ENCODE measurements around the gene MYH10. TPM values are rescaled to one million over a fixed set of nuclear protein-coding genes. Genes with fewer than 3 reads are reported as not detected.

The MYH10 gene
- total RNA-seq, 1 experiment from 2014 or later, result 251 TPM

GRCh38 chr17:8464941-8465340 lies 165.6 kb downstream of the MYH10 start:
- Histone ChIP-seq H3K4ac (ENCODE audit: low read depth, low read length) (no peak overlapping the region), H2AFZ (ENCODE audit: low read length) (no peak overlapping the region), H3K9me3 (ENCODE audit: control insufficient read depth, low read depth, low read length) (no peaks in the 10 kb centered on the region), H3K18ac (ENCODE audit: insufficient read length, low read depth, low read length) (no peak overlapping the region), H3K9ac (ENCODE audit: extremely low read depth, insufficient read length, low read length) (no peak overlapping the region), H2BK20ac (ENCODE audit: low read depth, low read length, poor library complexity, severe bottlenecking) (no peak overlapping the region), H4K91ac (ENCODE audit: insufficient read length, low read depth, low read length) (no peak overlapping the region), H2BK5ac (ENCODE audit: insufficient read length, low read length) (no peak overlapping the region), H3K23me2 (ENCODE audit: insufficient read length, low read depth, low read length, poor library complexity, severe bottlenecking) (no peaks in the 10 kb centered on the region), H3K79me2 (ENCODE audit: insufficient read depth, low read length) (no peaks in the 10 kb centered on the region), H3T11ph (ENCODE audit: low read length) (no peak overlapping the region), H3K79me1 (ENCODE audit: insufficient read depth, low read depth, low read length, poor library complexity, severe bottlenecking) (no peaks in the 10 kb centered on the region), H2BK120ac (ENCODE audit: low read depth, low read length, poor library complexity, severe bottlenecking) (no peak overlapping the region), H4K8ac (replicated peaks; ENCODE audit: insufficient read length, low read depth, low read length) (no peak overlapping the region), H3K4me2 (ENCODE audit: insufficient read depth, insufficient read length, low read length) (no peak overlapping the region), H2AK5ac (ENCODE audit: insufficient read length, low read length) (no peak overlapping the region), H3K27me3 (ENCODE audit: insufficient read depth, low read length) (no peaks in the 10 kb centered on the region), H4K5ac (ENCODE audit: insufficient read length, low read depth, low read length) (no peak overlapping the region), H3K56ac (ENCODE audit: insufficient read length, low read depth, low read length) (no peak overlapping the region), H3K4me1 (ENCODE audit: insufficient read depth, low read length) (no peaks in the 10 kb centered on the region), H3K27ac (ENCODE audit: insufficient read length, low read depth, low read length) (no peak overlapping the region), H4K20me1 (ENCODE audit: control insufficient read depth, insufficient read depth, insufficient read length) (no peaks in the 10 kb centered on the region), H2BK12ac (ENCODE audit: insufficient read length, low read depth, low read length) (no peak overlapping the region), H3K14ac (ENCODE audit: insufficient read depth, low read length) (no peak overlapping the region), H2BK15ac (ENCODE audit: low read depth, low read length) (no peak overlapping the region), H3K23ac (ENCODE audit: insufficient read length, low read depth, low read length) (no peak overlapping the region)
- peak overlapping the region in 2 of 3 experiments; percentile 31 to 37; a peak in 3 of 7 replicates for H3K27ac Mint-ChIP-seq
- no peaks in the 10 kb centered on the region for H3K9me3 Mint-ChIP-seq
- peaks cover 5 to 8% of the 10 kb centered on the region in 2 experiments; a peak in 3 of 4 replicates for H3K4me1 Mint-ChIP-seq
- no peak overlapping the region for H3K4me3 Mint-ChIP-seq
- DNase-seq, result no peak
- H3K36me3 Mint-ChIP-seq (ENCODE audit: insufficient read depth in 1 of 3, low read depth in 3 of 3), result peaks cover 2 to 48% (median 27%) of the 10 kb centered on the region in 3 experiments; a peak in 6 of 7 replicates
- H3K27me3 Mint-ChIP-seq (ENCODE audit: low read depth), result no peaks in the 10 kb centered on the region
- TF ChIP-seq CTCF (conservative IDR thresholded peaks at IDR 0.05), result no peak
- WGBS (ENCODE audit: extremely low coverage, insufficient read length, low lambda C conversion rate), result no CpG with 5 or more reads among the region's 4 CpGs
